ENCODE data around the gene FSHB. TPM values are rescaled to one million over a fixed set of nuclear protein-coding genes. Genes with fewer than 3 reads are reported as not detected.

Gene FSHB
- total and polyA plus RNA-seq, 2 of the 4 experiments (the other 2 are of a cell fraction) = not detected

DNA sequence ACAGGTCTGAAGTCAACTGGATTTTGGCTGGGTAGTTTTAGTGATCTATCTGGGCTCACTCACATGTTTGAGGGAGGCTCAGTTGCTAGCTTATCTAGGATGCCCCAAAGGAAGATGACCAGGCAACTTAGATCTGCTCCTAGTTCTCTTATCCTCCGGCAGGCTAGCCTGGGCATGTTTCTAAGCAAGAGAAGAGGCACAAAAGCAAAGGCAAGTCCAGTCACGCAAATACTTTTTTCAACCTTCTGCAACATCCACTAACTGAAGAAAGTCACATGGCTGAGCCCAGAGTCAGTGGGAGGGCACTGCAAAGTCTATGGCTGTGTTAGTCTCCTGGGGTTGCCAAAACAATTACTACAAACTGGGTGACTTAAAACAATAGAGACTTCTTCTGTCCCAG is 32.9 kb upstream of the FSHB start:
- Histone ChIP-seq H3K4me3 (ENCODE audit: insufficient read depth, low read depth, low read length) (no peak overlapping the region), H2AK5ac (ENCODE audit: low read depth, low read length) (no peak overlapping the region), H3K36me3 (ENCODE audit: control insufficient read depth, insufficient read depth, low read length) (no peaks in the 10 kb centered on the region), H2BK120ac (ENCODE audit: low read depth, low read length) (no peak overlapping the region), H3K9me3 (ENCODE audit: control insufficient read depth, insufficient read depth, low read length) (no peaks in the 10 kb centered on the region), H3K4me1 (ENCODE audit: control insufficient read depth, insufficient read depth, low read length) (no peaks in the 10 kb centered on the region), H3K9ac (ENCODE audit: low read depth, low read length) (no peak overlapping the region), H4K20me1 (ENCODE audit: insufficient read depth, low read length) (no peaks in the 10 kb centered on the region), H2AFZ (replicated peaks; ENCODE audit: low read length, poor library complexity) (no peak overlapping the region), H2BK15ac (ENCODE audit: low read depth, low read length) (no peak overlapping the region), H4K8ac (ENCODE audit: low read depth in 2 of 2, low read length in 2 of 2) (no peak overlapping the region), H3K27ac (ENCODE audit: insufficient read depth, low read length) (no peak overlapping the region), H4K5ac (ENCODE audit: low read depth, low read length) (peak overlapping the region; percentile 32; the same call in 1 of the 2 replicates), H3K56ac (ENCODE audit: extremely low read depth, insufficient read depth, low read length) (no peak overlapping the region), H3K27me3 (ENCODE audit: control insufficient read depth, insufficient read depth, low read length) (no peaks in the 10 kb centered on the region), H3K4me2 (ENCODE audit: low read depth, low read length) (no peak overlapping the region), H3K18ac (ENCODE audit: low read depth, low read length) (peak overlapping the region; percentile 45; the same call in 1 of the 2 replicates), H4K91ac (ENCODE audit: insufficient read depth, low read depth, low read length) (no peak overlapping the region), H3K79me1 (ENCODE audit: low read depth in 1 of 2, low read length in 2 of 2) (no peaks in the 10 kb centered on the region), H3K4ac (ENCODE audit: low read depth, low read length) (no peak overlapping the region), H3K23ac (ENCODE audit: low read depth, low read length) (no peak overlapping the region), H2BK20ac (ENCODE audit: low read depth, low read length) (no peak overlapping the region), H3K14ac (replicated peaks; ENCODE audit: low read depth, low read length) (no peak overlapping the region), H2AK9ac (replicated peaks; ENCODE audit: low read depth, low read length, poor library complexity) (no peak overlapping the region), H3K9me1 (ENCODE audit: insufficient read depth, low read length) (no peaks in the 10 kb centered on the region), H2BK5ac (ENCODE audit: low read depth, low read length, poor library complexity, severe bottlenecking) (no peak overlapping the region)
- ChIA-PET POLR2A (ENCODE audit: unreplicated experiment) (no interaction called here), CTCF (interaction anchor here (0.5 kb wide), 1 partner anchor 687 kb away, joined by 4 read pairs; no protein-coding TSS in a partner anchor)
- dilution Hi-C loops (cut with HindIII; ENCODE audit: low sequenced_read_pairs, unreplicated experiment) = no loop called here
- ATAC-seq (ENCODE audit: low read depth) (no peak), DNase-seq (no peak)
- intact Hi-C loops (cut with micrococcal nuclease) = loop anchor here (2.0 kb wide), 1 partner anchor 749 kb away; no protein-coding TSS in a partner anchor
- BruUV-seq (replicated peaks) = no TSS peak
- no peak for TF ChIP-seq BHLHE40 (IDR thresholded peaks at IDR 0.05; ENCODE audit: low read depth, low read length)
- no peak for TF ChIP-seq MAZ (IDR thresholded peaks at IDR 0.05; ENCODE audit: borderline replicate concordance, low read depth, low read length)
- no peak for TF ChIP-seq CEBPB (IDR thresholded peaks at IDR 0.05; ENCODE audit: low read depth, low read length)
- TF ChIP-seq SMC3 (IDR thresholded peaks at IDR 0.05; ENCODE audit: low read depth, low read length) = no peak
- no peak for TF ChIP-seq NFE2L2 (IDR thresholded peaks at IDR 0.05; ENCODE audit: low read depth, low read length)
- TF ChIP-seq RAD21 (IDR thresholded peaks at IDR 0.05; ENCODE audit: low read length) = no peak
- no peak for TF ChIP-seq RFX5 (IDR thresholded peaks at IDR 0.05; ENCODE audit: low read depth, low read length)
- TF ChIP-seq FOS (IDR thresholded peaks at IDR 0.05; ENCODE audit: low read depth, low read length) = no peak
- TF ChIP-seq, protein P1, sequence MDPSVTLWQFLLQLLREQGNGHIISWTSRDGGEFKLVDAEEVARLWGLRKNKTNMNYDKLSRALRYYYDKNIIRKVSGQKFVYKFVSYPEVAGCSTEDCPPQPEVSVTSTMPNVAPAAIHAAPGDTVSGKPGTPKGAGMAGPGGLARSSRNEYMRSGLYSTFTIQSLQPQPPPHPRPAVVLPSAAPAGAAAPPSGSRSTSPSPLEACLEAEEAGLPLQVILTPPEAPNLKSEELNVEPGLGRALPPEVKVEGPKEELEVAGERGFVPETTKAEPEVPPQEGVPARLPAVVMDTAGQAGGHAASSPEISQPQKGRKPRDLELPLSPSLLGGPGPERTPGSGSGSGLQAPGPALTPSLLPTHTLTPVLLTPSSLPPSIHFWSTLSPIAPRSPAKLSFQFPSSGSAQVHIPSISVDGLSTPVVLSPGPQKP (IDR thresholded peaks at IDR 0.05; ENCODE audit: borderline replicate concordance, low read depth, low read length) = no peak
- no peak for TF ChIP-seq MAFK (IDR thresholded peaks at IDR 0.05; ENCODE audit: low read depth, low read length)
- no peak for TF ChIP-seq RCOR1 (IDR thresholded peaks at IDR 0.05; ENCODE audit: insufficient replicate concordance, low read length)
- no peak for TF ChIP-seq CTCF (conservative IDR thresholded peaks at IDR 0.05; ENCODE audit: low read depth, low read length)
- no peak for TF ChIP-seq USF2 (IDR thresholded peaks at IDR 0.05; ENCODE audit: low read depth, low read length)
- no peak for TF ChIP-seq CHD1 (IDR thresholded peaks at IDR 0.05; ENCODE audit: low read depth, low read length)
- TF ChIP-seq MXI1 (IDR thresholded peaks at IDR 0.05; ENCODE audit: borderline replicate concordance, low read depth, low read length) = no peak
- no CpG with 5 or more reads among the region's 2 CpGs for WGBS, 2 experiments (ENCODE audit: extremely low coverage in 2 of 2, insufficient read length in 1 of 2)
- in situ Hi-C loops (cut with MboI; ENCODE audit: low sequenced_read_pairs) = no loop called here
